M059J (cell line): Measurements from ENCODE around the gene CACNA1C. TPM values are rescaled to one million over a fixed set of nuclear protein-coding genes. Genes with fewer than 3 reads are reported as not detected.

Experiments used
- DNase-seq: peaks from one replicate; pipeline ENCODE4 v3.0.0-alpha.2; 2012; ENCODE audit warnings: low read depth
- total RNA-seq: library from RNA; depleted of rRNA; stranded (reverse); fragments of >200 nt; shearing (Covaris generic); gene quantifications from 2 replicates; pipeline ENCODE4 v1.2.3, GENCODE V29; 2014

The CACNA1C gene
- total RNA-seq, 1 experiment from 2014 or later: 3.6 TPM

GRCh38 chr12:2412305-2412643 is 359.5 kb downstream of the CACNA1C start:
- DNase-seq: no peak

DNA sequence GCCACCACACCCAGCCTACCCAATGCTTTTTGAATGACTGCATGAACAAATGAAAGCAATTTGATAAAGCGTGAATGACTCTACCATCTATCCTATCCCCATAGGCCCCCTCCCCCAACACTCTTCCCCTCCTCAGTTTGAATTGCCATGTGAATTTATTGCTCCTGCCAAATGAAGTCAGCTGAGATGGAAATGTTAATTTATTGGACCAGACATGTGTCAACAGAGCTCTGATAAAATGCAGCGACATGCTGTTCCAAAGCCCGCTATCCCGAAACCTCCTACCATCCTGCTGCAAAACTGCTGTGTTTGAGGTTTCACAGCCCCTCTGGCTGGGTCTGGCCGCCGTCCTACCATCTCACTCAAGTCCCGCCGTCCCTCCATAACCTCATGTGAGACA is 360.5 kb downstream of the CACNA1C start:
- DNase-seq: no peak

DNA sequence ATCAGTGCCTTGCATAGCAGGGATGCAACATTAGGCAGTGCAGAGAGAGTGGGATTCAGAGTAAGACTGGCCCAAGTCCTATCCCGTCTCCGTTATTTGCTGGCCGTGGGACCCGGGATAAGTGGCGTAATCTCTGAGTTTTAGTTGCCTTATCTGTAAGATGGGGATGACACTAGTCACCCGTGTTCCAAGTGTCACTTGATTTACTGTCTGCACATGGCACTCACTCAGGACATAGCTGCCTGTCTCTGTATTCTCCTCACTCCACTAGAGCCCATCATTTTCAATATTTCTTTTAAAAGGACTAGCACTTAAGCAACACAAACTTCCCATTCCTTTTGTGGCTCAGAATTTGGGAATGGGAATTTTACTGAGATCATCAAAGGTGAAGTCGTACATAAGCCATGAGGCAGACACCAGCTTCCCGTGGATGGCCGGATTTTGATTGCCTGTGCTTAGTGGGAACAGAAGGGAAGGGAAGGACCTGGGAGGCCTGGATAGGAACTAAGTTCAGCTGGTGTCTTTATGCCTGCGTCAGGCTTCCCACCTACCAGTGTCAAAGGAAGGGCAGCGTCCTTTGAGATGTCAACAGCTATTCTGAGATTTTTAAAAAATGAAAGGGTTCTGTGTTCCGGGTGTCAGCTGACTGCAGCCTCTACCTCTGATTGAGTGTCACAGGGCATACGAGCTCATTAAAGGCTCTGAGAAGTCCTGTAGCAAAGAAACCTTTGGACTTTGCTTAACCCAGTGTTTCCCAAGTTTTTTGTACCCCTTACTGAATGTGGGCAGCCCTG is 361.4 kb downstream of the CACNA1C start:
- DNase-seq: no peak

- DNase-seq: no peak
Measured at GRCh38 chr12:2414810-2415567, 362.2 kb downstream of the CACNA1C start.

DNA sequence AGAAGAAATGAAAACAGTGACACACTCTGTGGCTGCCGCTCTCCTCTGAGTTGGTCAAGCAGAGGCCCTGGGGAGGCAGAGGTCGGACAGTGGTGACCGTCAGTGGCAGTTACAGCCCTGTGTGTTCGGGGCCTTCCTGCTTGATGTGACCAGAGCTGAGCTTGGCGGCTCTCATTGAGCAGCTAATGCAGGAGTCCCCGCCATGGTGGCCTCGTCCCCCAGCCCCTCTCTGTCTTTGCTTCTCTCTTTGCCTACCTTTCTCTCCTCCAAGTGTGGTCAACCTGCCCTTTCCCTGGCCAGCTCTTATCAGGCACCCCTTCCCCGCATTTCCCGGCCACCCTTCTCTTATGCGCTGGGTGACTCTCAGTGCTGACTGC is 362.8 kb downstream of the CACNA1C start:
- no peak for DNase-seq

DNA sequence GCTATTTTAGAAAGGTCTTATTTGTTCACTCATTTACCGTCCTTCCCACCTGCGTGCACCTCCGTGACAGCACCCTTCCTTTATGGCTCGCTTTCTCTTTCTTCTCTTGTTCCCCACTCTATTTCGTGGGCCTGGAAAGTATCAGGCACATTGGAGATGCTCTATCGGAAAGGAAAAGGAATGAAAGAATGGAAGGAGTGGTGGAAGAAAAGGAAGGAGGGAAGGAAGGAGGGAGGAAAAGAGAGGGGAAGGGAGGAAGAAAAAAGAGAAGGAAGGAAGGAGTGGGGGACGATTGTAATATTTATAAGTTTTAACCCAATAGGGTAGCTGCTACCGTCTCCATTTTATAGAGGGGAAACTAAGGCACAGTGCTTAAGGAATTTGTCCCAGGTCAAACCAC is 363.4 kb downstream of the CACNA1C start:
- no peak for DNase-seq

DNA sequence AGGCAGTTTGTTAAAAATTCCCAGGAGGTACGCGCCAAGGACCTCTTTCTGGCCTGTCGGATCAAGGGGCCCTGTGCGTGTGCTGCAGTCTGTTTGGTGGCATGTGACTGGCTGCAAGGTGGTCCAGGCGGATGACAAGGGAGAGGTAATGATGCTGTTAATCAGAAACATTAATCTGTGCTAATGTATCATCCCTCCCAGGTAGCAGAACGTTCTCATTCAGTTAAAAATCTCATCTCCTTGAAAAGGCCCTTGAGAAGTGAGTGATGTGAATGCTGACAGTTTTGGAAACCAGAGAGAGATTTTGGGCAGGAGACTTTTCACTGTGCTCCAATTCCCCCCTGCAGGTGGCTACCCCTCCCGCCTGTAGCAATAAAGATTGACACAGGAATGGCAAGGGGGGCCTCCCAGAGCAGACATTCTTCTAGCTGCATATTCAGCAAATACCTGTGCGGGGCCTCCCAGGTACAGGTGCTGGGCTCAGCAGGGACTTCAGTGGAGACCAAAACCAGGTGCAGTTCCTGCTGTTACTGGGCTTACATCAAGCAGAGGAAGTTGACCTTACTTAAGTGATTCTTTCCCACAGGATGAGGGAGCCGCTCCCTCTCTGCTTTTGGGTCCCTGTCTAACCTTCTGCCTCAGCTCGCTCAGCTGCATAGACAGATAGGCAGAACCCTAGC is 364.8 kb downstream of the CACNA1C start:
- DNase-seq: no peak

GRCh38 chr12:2418579-2418978 is 365.8 kb downstream of the CACNA1C start:
- DNase-seq: no peak

- DNase-seq: no peak
Measured at GRCh38 chr12:2422591-2422990, 369.8 kb downstream of the CACNA1C start.

DNA sequence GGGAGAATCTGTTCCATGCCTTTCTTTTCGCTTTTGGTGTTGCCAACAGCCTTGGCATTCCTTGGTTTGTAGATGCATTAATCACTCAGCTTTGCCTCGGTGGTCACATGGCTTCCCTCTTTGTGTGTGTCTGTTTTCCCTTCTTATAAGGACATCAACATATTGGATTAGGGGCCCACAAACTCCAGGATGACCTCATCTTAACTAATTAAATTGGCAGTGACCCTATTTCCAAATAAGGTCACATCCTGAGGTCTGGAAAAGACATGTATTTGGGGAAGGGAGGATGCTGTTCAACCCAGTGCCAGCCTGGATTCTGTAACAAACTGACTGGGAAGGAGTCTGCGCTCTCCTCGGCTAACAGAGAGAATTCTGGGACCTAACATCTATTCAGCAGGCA is 376.2 kb downstream of the CACNA1C start:
- peak; percentile 7 for DNase-seq

GRCh38 chr12:2431810-2432209 is 379.0 kb downstream of the CACNA1C start:
- peak; percentile 72 for DNase-seq

DNA sequence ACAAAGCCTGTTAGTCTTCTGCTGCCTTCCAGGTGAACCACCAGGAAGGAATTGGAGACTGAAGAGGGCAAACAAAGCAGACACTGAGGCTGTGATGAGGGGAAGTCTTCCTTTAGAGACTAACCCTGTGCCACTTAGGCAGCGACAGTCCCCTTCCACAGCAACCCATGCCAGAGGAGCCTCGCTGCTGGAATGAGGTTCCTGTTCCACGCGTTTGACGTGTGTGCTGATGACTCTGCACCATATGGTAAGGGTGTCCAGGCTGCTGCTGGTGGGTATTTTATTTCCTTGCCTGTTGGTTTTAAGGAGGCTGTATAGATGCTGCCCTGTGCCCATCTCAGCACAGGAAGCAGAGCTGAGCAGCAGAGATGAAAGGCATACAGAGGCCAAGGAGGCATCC is 380.1 kb downstream of the CACNA1C start:
- no peak for DNase-seq

DNA sequence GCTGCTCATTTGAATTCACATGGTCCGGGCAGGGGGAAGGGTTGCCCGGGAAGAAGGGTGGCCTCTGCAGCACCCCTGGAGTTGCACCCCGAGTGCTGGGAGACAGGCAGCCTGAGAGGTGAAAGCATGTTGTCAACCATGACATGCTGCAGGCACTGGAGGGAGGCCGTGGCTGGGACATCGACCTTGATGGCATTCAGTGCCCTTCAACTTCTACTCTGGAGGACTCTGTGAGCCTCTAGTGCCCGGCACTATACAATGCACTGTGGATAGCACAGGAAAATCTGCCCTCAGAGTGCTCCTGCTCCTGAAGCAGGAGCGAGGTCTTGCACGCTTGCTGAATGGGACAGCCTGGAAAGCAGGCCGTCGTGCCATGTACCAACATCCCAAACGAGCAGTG is 382.7 kb downstream of the CACNA1C start:
- no peak for DNase-seq

DNA sequence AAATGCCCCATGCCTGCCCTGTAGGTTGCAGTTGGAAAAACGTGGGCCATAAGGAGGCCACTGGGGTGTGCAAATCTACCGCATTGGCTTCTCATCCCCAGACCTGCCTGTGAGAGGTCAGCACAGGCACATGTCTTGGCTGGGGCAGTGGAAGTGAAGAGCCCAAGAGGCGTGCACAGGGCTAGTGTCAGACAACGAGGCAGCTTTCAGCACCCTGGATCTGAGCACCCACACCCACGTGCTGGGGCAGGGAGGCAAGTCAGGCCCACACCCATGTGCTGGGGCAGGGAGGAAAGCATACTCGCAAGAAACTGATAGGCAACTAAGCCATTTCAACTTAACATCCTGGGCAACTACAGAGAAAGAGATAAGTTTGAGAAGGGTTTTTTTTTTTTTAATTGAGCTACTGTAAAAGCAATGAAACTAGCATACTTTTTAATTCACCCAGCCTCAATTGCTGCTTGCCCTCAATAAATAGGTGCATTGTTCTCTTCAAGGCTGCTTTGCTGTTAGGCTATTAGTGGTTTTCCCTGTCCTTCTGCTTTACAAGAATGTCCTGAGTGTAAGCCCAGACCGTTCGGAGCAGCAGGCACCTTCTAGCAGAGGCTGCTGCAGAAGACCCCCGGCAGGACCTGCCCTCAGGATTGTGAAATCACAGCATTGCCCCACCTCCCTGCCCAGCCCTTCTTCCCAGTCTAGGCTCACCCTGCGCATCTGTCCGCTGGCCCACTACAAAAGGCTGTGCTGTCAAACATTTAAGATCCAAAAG is 386.7 kb downstream of the CACNA1C start:
- DNase-seq: no peak

GRCh38 chr12:2443776-2444175 is 391.0 kb downstream of the CACNA1C start:
- no peak for DNase-seq

- DNase-seq: no peak
Measured at GRCh38 chr12:2445968-2446367, 393.2 kb downstream of the CACNA1C start.

DNA sequence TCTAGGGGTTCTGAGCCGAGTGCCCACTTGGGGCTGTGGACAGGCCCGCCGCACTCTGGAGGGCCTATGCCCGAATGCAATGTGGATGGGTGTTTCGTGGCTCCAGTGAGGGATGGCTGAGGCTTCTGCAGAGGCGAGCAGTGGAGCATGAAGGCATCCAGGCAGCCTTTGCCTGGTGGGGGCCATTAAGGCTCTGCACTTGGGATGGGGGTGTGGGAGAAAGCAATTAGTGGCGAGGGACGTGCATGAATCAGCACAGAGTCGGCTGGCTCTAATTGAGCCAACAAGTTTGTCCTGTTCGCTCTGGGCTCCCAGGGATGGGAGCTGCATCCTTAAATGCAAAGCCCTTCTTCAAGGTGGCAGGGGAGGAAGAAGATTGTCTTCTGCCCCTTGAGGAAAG is 395.1 kb downstream of the CACNA1C start:
- DNase-seq: no peak

DNA sequence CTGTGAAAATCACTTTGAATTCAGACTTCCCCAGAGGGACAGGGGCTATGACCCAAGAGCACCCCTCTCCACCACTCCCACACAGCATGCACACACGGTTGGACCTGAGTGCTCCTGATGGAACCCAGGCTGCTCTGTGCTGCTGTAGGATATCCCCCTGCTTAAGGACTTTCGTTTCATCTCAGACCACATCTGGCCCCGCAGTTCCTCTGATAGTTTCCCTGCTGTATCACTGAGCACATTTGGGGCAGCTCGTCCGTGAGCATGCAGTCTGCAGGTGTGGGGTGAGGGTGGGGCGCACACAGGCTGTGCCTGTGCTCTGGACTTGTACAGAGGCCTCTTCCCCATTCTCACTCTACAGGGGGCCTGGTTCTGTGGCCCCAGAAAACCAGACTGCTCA is 396.8 kb downstream of the CACNA1C start:
- DNase-seq: no peak

- DNase-seq: no peak
Measured at GRCh38 chr12:2450553-2450952, 397.8 kb downstream of the CACNA1C start.

GRCh38 chr12:2451025-2451424 is 398.2 kb downstream of the CACNA1C start:
- DNase-seq: peak; percentile 4

DNA sequence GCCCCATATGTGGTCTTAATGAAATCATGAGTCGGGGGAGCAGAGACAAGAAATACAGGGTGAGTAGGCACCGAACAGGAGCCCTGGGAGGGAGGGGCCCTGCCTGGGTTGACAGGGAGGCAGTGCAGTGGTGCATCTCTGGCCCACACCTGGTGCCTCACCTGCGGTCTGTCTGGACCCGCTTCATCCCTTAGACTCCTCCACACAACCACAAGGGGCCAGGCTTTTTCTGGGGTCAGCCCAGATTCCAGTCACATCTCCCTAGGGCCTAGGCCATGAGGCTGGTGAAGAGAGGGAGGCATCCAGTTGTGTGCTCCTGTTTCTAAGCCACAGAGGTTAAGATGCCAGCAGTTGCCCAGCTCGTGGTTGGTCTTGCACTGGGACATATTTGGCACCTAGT is 398.7 kb downstream of the CACNA1C start:
- no peak for DNase-seq
